GM20000 (cell line): ENCODE data around the gene PROM1.

Experiments used
- DNase-seq: peaks from one replicate; pipeline ENCODE4 v3.0.0; 2012; ENCODE audit warnings: low spot score
- TF ChIP-seq, protein P1 (sequence below): IDR thresholded peaks from 2 replicates; pipeline ENCODE4 v1.5.1; 2012; ENCODE audit warnings: mild to moderate bottlenecking, control low read depth; ENCODE audit errors: extremely low read depth, missing control alignments

PROM1 gene

GRCh38 chr4:16083241-16084191, at the start of gene PROM1:
Gene PROM1, minus strand, starts transcription at chr4:16084023. Its CDS starts 8,117 bp downstream, at chr4:16075906.
- DNase-seq = no peak
- TF ChIP-seq, protein P1, sequence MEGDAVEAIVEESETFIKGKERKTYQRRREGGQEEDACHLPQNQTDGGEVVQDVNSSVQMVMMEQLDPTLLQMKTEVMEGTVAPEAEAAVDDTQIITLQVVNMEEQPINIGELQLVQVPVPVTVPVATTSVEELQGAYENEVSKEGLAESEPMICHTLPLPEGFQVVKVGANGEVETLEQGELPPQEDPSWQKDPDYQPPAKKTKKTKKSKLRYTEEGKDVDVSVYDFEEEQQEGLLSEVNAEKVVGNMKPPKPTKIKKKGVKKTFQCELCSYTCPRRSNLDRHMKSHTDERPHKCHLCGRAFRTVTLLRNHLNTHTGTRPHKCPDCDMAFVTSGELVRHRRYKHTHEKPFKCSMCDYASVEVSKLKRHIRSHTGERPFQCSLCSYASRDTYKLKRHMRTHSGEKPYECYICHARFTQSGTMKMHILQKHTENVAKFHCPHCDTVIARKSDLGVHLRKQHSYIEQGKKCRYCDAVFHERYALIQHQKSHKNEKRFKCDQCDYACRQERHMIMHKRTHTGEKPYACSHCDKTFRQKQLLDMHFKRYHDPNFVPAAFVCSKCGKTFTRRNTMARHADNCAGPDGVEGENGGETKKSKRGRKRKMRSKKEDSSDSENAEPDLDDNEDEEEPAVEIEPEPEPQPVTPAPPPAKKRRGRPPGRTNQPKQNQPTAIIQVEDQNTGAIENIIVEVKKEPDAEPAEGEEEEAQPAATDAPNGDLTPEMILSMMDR = no peak

DNA sequence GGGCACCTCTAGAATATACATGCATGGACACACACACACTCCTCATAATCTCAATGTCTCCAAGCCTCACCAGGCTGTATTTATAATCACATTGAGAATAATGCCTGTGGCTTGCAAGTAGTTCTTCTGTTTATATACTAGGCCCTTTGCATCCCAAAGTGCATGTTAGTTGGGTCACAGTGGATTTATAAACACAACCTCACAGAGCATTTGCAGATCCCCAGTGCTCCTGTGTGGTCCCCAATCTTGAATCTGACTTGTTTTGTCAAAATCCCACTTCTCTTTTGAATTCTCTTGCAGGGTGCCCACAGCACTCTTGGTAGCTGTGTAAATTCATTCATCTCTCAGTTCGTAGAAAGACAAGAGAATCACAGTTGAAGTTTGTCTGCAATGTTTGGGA, 49.6 kb upstream of the PROM1 start:
- TF ChIP-seq, protein P1 = no peak
- no peak for DNase-seq

- TF ChIP-seq, protein P1 = no peak
These were observed 47.5 kb upstream of the PROM1 start for GRCh38 chr4:16131293-16131692.

GRCh38 chr4:16129336-16129735, 45.5 kb upstream of the PROM1 start:
- DNase-seq = no peak
- TF ChIP-seq, protein P1 = no peak

More at GRCh38 chr4:16131293-16131692, 47.5 kb upstream of the PROM1 start:
- DNase-seq = no peak

GRCh38 chr4:16126714-16127113, 42.9 kb upstream of the PROM1 start:
- TF ChIP-seq, protein P1 = no peak
- DNase-seq = no peak

DNA sequence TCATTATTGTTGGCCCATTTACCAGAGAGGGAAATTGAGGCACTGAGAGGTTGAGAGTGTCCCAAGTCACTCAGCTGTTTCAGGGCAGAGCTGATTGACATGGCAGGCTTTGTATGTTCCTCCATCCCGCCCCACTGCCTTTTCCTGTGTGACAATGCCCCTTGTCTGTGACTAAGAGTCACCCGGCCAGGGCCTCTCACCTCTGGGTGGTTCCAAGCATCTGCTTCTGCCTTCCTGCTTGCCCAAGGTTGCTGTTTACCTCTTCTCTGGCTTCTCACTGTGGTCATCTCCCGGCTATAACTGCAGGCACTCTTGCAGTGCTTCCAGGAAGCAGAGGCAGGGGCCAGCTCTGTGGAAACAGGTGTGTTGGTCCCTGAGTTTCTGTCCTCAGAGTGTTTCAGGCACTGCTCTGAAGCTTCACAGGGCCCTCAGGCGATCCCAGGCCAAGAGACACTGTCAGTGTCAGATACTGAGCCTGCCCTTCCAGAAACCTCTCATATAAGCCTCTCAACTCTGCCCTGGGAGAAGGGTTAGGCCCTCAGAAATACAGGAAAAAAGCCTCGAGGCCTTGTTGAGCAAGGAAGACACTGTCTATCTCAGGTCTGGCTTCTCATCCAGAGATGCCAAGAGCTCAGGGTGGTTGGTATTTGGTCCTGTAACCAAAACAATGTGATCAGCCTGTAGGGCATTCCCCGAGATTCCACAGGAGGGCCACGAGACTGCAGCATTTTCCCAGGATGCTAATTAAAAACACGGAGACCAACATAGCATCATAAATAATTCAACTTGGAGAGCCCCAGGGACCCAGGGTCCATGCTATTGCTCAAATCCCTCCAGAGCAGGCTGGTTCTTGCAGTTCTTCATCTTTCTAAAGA, 42.0 kb upstream of the PROM1 start:
- no peak for DNase-seq
- TF ChIP-seq, protein P1 = no peak
